Heart left ventricle (tissue), 13 donors: ENCODE measurements around the gene LCLAT1.

Source experiments
- POLR2A ChIP-seq, 2 donors: fragments of 450-650 bp; IDR thresholded peaks; one replicate each; pipeline ENCODE4 v1.6.1; 2017; ENCODE audit warnings: antibody characterized with exemption in 2 of 2, mild to moderate bottlenecking in 2 of 2, moderate library complexity in 2 of 2
- TF ChIP-seq, protein P1 (sequence below), 12 donors: fragments of 200-600 bp; sonication (generic) in 4 of 12; IDR thresholded peaks; one replicate each; pipeline versions ENCODE4 v1.5.0 to v1.8.0; 2018 to 2022; ENCODE audit warnings: antibody characterized with exemption in 12 of 12, mild to moderate bottlenecking in 5 of 12
- donor health status: ischemic (EF 13 %, LVEDD 7.1; RV severe dilation, severe dysfunction).
- donor health status: DM: no; HTN: yes; CAD: no.
- donor health status: DM: no; HTN: no; CAD: no.
- donor health status: ischemic (EF 25% LVEDD 6.9; RV normal size, moderate dysfunction).
- donor health status: ischemic (EF 25% LVEDD 5.7; RV mildly dilated, moderate dysfunction).
- donor health status: ischemic (EF 35%, LVEDD 5.7; RV mildly dilated, moderate dysfunction).
- donor health status: nonischemic (EF 11% LVEDD 7.7; RV severe dilation, severe dysfunction).
- donor health status: DM: yes; HTN: yes; CAD: no.
- donor health status: PGD.
- donor health status: ischemic (EF 29% LVEDD 5.4; RV normal size, mild dysfunction).
- donor health status: nonischemic (EF 23%, LVEDD 6.1; RV moderate dilation, normal function).

DNA sequence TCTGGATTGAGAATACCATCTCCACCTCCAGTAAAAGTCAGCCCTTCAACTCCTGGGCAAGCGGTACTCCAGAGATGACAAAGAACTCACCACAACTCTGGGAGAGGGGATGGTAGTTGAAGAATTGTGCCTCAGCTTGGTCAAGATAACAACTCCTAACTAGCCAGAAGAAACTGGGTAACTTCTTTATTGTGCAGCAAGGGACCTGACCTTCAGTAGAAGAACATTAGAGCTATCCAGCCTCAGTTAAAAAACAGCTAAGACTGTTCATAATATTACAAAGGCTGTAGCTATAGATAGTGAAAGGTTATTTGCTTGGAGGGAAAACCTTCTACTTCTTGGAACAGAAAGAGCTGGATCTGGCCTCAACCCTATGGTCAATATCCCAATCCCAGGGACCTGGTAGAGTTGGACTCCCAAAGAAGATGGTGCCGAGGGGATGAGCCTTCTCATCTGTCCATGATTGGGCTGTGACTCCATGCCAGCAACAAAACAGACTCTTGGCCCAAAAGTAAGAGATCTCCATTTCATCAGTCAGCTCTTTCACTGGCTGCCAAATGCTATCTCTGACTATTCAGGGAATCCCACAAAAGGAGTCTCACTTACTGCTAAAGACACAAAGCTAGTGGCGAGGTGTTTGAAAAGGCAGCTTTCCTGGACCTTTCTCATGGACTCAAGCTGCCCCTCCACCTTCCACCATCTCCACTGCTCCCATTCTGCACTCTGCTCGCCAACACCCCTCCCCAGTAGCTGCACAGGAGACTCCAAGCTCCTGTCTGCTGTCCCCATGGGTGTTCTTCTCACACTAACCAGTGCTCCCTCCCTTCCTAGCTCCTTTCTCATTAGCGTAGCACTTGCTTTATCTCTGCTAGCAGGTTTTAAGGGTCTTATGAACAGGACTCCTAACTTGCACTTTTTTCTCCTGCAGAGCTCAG, 214.4 kb downstream of the LCLAT1 start:
- TF ChIP-seq, protein P1, sequence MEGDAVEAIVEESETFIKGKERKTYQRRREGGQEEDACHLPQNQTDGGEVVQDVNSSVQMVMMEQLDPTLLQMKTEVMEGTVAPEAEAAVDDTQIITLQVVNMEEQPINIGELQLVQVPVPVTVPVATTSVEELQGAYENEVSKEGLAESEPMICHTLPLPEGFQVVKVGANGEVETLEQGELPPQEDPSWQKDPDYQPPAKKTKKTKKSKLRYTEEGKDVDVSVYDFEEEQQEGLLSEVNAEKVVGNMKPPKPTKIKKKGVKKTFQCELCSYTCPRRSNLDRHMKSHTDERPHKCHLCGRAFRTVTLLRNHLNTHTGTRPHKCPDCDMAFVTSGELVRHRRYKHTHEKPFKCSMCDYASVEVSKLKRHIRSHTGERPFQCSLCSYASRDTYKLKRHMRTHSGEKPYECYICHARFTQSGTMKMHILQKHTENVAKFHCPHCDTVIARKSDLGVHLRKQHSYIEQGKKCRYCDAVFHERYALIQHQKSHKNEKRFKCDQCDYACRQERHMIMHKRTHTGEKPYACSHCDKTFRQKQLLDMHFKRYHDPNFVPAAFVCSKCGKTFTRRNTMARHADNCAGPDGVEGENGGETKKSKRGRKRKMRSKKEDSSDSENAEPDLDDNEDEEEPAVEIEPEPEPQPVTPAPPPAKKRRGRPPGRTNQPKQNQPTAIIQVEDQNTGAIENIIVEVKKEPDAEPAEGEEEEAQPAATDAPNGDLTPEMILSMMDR (IDR thresholded peaks at IDR 0.05), result no peak
- TF ChIP-seq POLR2A (IDR thresholded peaks at IDR 0.05), result no peak
